ENCODE data around the gene CD58.

CD58 gene

DNA sequence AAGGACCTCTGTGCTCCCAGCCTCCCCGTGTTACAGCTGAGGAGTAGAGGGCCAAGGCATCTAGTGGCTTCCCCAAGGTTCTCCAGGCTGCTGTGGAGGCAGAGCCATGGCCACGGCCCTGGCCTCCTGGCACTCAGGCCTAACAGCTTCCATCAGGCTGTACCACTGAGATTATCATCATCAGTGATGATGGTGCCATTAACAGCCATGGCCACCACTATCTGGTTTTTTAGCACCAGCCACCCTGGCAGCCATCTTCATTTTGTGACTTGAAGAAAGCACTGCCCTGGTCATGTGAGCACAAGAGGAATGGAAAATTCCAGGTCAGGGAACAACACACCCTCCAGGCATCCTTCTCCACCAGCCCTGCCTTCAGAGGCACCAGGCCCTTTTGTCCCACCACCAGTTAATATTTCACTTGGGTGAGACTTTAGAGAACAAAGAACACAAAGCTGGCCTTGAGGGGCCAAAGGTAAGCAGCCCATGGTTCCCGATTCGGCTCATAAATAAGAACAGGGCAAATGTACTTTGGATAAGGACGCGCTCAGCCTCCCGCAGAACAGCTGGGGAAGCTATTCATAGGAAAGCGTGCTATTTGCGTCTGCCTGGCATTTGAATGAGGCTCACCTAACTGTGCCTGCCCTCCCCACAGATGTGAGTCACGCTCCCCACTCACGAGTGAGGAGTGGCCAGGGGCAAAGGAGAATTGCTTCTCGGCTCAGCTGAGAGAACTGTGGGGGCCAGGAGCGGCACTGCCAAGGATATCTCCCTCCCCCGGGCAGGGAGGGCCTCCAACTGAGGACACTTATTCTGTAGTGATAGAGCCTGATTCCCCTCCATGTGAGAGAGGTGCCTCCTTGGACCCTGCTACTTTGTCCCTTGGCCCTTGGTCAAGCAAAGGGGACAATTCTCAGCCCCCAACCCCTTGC, 95.6 kb downstream of the CD58 start:
- H3K4me3 ChIP-seq (ENCODE audit: low read length) = no peak overlapping the region
- no peaks in the 10 kb centered on the region for H3K27me3 ChIP-seq (ENCODE audit: control insufficient read depth, insufficient read depth, low read length)
- peaks cover 29% of the 10 kb centered on the region for H3K4me1 ChIP-seq (ENCODE audit: control insufficient read depth, insufficient read depth, low read length)
- no peaks in the 10 kb centered on the region for H3K36me3 ChIP-seq (ENCODE audit: control insufficient read depth, insufficient read depth, low read length)
- H3K9me3 ChIP-seq (ENCODE audit: control insufficient read depth, low read length) = no peaks in the 10 kb centered on the region
- H3K9ac ChIP-seq (ENCODE audit: low read length) = no peak overlapping the region

DNA sequence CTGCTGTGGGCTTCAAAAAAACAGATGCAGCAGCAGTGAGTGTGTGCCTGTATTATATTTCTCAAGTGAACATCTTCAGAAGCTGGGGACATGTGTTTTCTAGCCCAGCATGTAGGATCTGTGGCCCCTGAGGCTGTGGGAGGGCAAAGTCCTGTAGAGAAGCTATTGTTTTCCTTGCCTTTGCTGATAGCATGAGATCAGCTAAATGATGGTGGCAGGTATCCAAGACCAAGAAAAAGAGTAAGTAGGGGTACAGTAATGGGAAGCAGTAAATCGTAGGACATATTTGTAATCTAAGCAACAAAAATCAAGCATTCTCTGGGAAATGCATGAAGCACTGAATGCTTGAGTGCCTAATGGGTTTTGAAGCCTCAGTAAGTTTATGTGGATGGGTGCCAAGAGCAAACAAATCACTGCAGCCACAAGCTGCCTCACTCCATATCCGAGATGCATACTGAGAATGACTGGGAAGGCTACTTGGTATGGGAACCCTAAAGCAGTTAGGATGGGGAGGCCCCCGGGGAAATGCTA, 98.3 kb downstream of the CD58 start:
- Histone ChIP-seq H3K27me3 (ENCODE audit: control insufficient read depth, insufficient read depth, low read length) (no peaks in the 10 kb centered on the region), H3K4me3 (ENCODE audit: low read length) (no peak overlapping the region), H3K4me1 (ENCODE audit: control insufficient read depth, insufficient read depth, low read length) (peaks cover 29% of the 10 kb centered on the region), H3K9ac (ENCODE audit: low read length) (no peak overlapping the region), H3K36me3 (ENCODE audit: control insufficient read depth, insufficient read depth, low read length) (no peaks in the 10 kb centered on the region), H3K9me3 (ENCODE audit: control insufficient read depth, low read length) (no peaks in the 10 kb centered on the region)

DNA sequence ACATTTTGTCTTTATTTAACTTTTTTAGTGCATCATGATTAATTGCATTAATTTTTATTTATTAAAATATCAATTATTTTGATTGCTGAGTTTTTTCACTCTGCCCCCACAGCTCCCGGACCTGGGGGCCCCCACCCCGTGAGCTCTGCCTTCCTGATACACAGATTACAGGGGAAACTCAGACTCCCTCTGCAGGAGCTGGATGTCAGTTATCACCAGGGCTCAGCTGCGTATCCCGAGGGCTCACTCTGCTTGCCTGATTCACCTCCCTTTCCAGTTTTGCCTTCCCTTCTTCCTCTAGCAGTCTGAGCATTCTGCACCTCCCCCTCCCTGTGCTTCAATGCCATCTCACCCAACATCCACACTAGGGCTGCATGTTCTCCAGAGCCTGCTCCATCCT, 99.6 kb downstream of the CD58 start:
- Histone ChIP-seq H3K36me3 (ENCODE audit: control insufficient read depth, insufficient read depth, low read length) (no peaks in the 10 kb centered on the region), H3K9me3 (ENCODE audit: control insufficient read depth, low read length) (no peaks in the 10 kb centered on the region), H3K4me3 (ENCODE audit: low read length) (no peak overlapping the region), H3K9ac (ENCODE audit: low read length) (no peak overlapping the region), H3K4me1 (ENCODE audit: control insufficient read depth, insufficient read depth, low read length) (peaks cover 31% of the 10 kb centered on the region), H3K27me3 (ENCODE audit: control insufficient read depth, insufficient read depth, low read length) (no peaks in the 10 kb centered on the region)

DNA sequence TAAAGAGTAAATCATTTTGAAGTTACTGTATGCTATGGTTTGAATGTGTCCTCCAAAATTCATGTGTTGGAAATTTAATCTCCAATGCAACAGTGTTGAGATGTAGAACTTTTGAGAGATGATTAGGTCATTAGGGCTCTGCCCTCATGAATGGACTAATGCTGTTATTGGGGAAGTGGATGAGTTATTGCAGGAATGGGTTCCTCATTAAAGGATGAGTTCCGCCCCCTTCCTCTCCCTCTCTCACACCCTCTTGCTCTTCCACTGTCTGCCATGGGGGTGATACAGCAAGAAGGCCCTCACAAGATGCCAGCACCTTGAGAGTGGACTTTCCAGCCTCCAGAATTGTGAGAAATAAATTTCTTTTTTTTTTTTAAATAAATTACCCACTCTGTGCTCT, 100.2 kb downstream of the CD58 start:
- Histone ChIP-seq H3K4me3 (ENCODE audit: low read length) (no peak overlapping the region), H3K9me3 (ENCODE audit: control insufficient read depth, low read length) (no peaks in the 10 kb centered on the region), H3K4me1 (ENCODE audit: control insufficient read depth, insufficient read depth, low read length) (peaks cover 31% of the 10 kb centered on the region), H3K27me3 (ENCODE audit: control insufficient read depth, insufficient read depth, low read length) (no peaks in the 10 kb centered on the region), H3K36me3 (ENCODE audit: control insufficient read depth, insufficient read depth, low read length) (no peaks in the 10 kb centered on the region), H3K9ac (ENCODE audit: low read length) (no peak overlapping the region)

DNA sequence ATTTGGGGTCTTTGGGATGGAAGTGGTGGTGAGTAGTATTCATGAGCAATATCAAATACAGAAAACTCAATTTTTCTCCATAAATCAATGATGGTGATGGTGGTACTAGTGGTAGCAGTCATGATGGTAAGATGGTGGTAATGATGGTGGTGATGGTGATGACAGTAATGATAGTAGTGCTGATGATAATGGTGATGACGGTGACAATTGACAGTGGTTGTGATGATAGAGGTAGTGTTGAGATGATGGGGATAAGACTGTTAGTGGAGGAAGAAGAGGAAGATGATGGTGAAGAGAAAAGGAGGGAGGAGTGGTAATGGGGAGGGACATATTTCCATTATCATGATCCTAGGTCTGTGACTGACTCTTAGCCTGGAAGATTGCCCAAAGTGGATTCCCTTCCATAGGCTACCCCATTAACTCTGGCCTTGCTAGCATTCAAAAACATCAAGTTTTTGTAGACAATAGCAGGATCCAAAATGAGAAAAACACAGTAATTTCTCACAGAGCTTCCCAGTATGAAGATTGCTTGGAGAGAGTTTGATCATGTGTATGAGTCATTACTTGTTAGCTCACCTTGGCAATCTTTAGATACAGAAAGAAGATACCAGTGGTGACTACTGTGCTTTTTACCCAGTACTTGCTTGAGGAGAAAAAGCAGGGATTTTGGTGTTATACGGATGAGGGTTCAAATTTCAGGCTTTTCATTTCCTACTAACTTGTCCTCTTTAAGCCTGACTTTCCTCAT, 103.8 kb downstream of the CD58 start:
- H3K4me1 ChIP-seq (ENCODE audit: control insufficient read depth, insufficient read depth, low read length) = peaks cover 12% of the 10 kb centered on the region
- no peaks in the 10 kb centered on the region for H3K27me3 ChIP-seq (ENCODE audit: control insufficient read depth, insufficient read depth, low read length)
- H3K9me3 ChIP-seq (ENCODE audit: control insufficient read depth, low read length) = no peaks in the 10 kb centered on the region
- H3K4me3 ChIP-seq (ENCODE audit: low read length) = no peak overlapping the region
- H3K36me3 ChIP-seq (ENCODE audit: control insufficient read depth, insufficient read depth, low read length) = no peaks in the 10 kb centered on the region
- H3K9ac ChIP-seq (ENCODE audit: low read length) = no peak overlapping the region

DNA sequence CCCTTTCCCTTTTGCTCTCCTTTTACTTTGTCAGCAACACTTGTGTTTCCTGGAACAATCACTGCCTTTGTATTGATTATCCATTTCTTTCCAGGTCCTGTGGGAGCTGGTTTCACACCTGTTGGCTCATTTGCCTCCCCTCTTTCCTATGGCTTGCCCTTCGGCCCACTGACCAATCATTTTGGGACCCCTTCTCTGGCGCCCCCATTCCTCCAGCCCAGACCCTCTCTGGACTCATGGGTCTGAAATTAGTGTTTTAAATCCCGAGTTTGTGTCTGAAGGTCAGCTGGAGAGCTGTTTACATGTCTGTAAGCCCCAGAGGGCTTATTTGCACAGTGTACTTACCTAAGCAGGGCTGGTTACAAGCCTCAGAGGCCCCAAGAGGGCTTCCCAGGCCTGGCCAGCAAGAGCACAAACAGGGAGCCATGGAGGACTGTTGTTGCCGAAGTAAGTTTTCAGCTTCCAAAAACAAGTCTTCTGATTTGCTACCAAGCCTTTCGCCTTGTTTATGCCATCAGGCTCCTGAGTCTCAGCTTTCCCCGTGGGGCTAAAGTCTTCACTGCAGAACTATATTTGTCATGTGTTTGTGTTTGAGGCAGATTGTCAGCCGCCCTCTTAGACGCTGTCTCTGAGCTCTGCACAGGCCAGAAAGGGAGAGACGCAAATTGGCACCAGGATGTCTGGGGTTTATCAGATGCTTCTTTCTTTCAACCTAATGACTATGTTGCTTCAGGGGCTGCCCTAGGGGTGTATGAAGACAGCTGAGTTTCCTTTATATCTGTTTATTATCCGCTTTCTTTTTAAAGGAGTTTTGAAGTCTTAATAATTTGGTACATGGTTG, 104.8 kb downstream of the CD58 start:
- Histone ChIP-seq H3K36me3 (ENCODE audit: control insufficient read depth, insufficient read depth, low read length) (no peaks in the 10 kb centered on the region), H3K27me3 (ENCODE audit: control insufficient read depth, insufficient read depth, low read length) (no peaks in the 10 kb centered on the region), H3K9me3 (ENCODE audit: control insufficient read depth, low read length) (no peaks in the 10 kb centered on the region), H3K9ac (ENCODE audit: low read length) (no peak overlapping the region), H3K4me1 (ENCODE audit: control insufficient read depth, insufficient read depth, low read length) (peaks cover 9% of the 10 kb centered on the region), H3K4me3 (ENCODE audit: low read length) (no peak overlapping the region)

DNA sequence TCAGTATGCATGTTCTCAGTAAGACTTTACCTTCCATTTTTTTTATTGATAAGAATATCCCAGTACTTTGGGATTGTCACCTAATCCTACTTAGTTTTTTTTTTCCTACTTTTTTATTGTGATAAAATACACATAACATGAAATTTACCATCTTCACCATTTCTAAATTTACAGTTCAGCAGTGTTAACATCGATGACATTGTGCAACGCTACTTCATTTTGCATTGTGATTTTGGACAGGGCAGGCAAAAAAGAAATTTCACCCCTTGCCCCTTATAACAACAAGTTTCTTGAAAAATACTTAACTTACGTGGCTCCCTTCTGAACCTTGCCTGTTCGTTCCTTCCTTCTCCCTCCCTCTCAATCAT, 105.4 kb downstream of the CD58 start:
- H3K9me3 ChIP-seq (ENCODE audit: control insufficient read depth, low read length) = no peaks in the 10 kb centered on the region
- no peak overlapping the region for H3K4me3 ChIP-seq (ENCODE audit: low read length)
- no peaks in the 10 kb centered on the region for H3K27me3 ChIP-seq (ENCODE audit: control insufficient read depth, insufficient read depth, low read length)
- H3K9ac ChIP-seq (ENCODE audit: low read length) = no peak overlapping the region
- no peaks in the 10 kb centered on the region for H3K36me3 ChIP-seq (ENCODE audit: control insufficient read depth, insufficient read depth, low read length)
- H3K4me1 ChIP-seq (ENCODE audit: control insufficient read depth, insufficient read depth, low read length) = peaks cover 9% of the 10 kb centered on the region
